GM23248 (cell line): ENCODE measurements around the gene ZNF526.

ENCODE experiments used
- EZH2 ChIP-seq: fragments of 200-600 bp; sonication (generic); IDR thresholded peaks from 2 replicates; pipeline ENCODE4 v1.6.1; 2018; ENCODE audit warnings: antibody characterized with exemption, mild to moderate bottlenecking; ENCODE audit not compliant: insufficient read depth, poor library complexity, severe bottlenecking
- EZH2phosphoT487 ChIP-seq: fragments of 200-600 bp; sonication (generic); IDR thresholded peaks from 2 replicates; pipeline ENCODE4 v1.6.1; 2018; ENCODE audit warnings: antibody characterized with exemption, moderate library complexity, mild to moderate bottlenecking, low read depth; ENCODE audit not compliant: insufficient read depth

- TF ChIP-seq EZH2 (no peak), EZH2phosphoT487 (no peak)
These were observed 34.2 kb downstream of the ZNF526 start for GRCh38 chr19:42254089-42254849.
